Omental fat pad (tissue), 4 donors: ENCODE data around the gene ARL15. TPM values are rescaled to one million over a fixed set of nuclear protein-coding genes. Genes with fewer than 3 reads are reported as not detected.
A peak's percentile ranks its signal among the peaks of the same experiment; 100 is the strongest.

ENCODE experiments used
- ATAC-seq: fragments of 150-250 bp; one replicate; pipeline ENCODE4 v1.9.1; 2016; ENCODE audit warnings: mild to moderate bottlenecking, moderate library complexity; ENCODE audit not compliant: low FRiP score
- DNase-seq: peaks from one replicate; pipeline ENCODE4 v3.0.0-alpha.2; 2019; ENCODE audit warnings: low spot score
- CTCF ChIP-seq, 3 donors: fragments of 450-650 bp; IDR thresholded peaks; one replicate each; pipeline ENCODE4 v1.5.1; 2016 to 2017; ENCODE audit warnings: antibody characterized with exemption in 3 of 3, mild to moderate bottlenecking in 3 of 3, moderate library complexity in 2 of 3
- total RNA-seq, 4 donors: library from RNA; depleted of rRNA; stranded (reverse); fragments of >200 nt; gene quantifications; one replicate each; pipeline ENCODE4 v1.1.0, GENCODE V29; 2016

ARL15 gene
- total RNA-seq, 4 donors from 2014 or later: 18.9 to 39.2 (median 29.9) TPM

DNA sequence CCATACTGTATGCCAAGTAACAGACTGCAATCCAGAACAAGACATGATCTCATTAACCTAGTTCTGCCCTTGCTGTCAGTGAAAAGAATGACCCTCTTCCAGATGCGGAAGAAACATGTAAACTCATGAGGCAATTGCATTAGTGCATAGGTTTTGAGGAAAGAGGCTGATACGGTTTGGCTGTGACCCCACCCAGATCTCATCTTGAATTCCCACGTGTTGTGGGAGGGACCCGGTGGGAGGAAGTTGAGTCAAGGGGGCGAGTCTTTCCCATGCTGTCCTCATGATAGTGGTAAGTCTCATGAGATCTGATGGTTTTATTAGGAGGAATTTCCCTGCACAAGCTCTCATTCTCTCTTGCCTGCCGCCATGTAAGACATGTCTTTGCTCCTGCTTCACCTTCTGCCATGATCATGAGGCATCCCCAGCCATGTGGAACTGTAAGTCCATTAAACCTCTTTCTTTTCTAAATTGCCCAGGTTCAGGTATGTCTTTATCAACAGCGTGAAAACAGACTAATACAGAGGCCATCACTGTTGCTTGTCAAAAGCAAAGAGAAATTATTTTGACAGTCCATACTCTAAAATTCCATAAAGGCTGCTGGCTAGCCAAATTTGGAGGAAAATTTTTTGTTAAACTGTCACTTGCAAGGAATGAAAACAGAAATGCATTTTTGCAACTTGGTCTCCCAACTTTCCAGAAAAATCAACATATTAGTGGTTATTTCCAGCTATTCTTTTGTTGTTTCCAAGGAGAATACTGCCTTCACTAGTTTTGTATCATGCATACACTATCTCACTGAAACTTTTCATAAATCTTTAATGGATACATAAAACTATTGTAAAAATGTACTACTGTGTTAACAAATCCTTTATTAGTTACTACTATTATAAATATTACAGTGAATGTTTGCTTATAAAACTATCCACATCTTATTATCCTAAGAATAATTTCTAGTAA, 3.2 kb upstream of the ARL15 start:
- no peak for TF ChIP-seq CTCF (IDR thresholded peaks at IDR 0.05)
- no peak for ATAC-seq
- DNase-seq: no peak

DNA sequence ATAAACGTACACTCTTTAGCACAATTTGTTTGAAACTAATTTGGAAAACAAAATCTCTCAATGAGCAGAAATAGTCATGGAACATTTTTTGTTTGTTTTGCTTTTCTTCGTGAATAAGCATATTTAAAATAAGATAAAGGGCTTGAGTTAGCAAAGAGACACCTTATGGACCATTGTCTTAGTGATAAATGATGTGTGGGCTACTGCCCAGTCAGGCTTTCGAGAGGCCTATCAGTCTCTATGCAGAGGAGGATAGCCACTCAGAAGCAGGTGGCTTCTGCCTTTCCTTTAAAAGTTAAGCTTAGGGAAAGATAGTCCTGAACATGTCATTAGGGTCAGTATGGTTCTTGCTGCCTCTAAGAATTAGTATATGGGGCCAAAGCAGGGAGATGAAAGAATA, 2.1 kb upstream of the ARL15 start:
- ATAC-seq: no peak
- DNase-seq: no peak
- TF ChIP-seq CTCF (IDR thresholded peaks at IDR 0.05): no peak

GRCh38 chr5:54311176-54311677, 854 bp upstream of the ARL15 start:
- ATAC-seq (no peak), DNase-seq (no peak)
- no peak for TF ChIP-seq CTCF (IDR thresholded peaks at IDR 0.05)

- peak; percentile 27 for DNase-seq
- no peak for TF ChIP-seq CTCF (IDR thresholded peaks at IDR 0.05)
- peak; percentile 52 for ATAC-seq
These were observed 511 bp downstream of the ARL15 start for GRCh38 chr5:54309691-54310432.

DNA sequence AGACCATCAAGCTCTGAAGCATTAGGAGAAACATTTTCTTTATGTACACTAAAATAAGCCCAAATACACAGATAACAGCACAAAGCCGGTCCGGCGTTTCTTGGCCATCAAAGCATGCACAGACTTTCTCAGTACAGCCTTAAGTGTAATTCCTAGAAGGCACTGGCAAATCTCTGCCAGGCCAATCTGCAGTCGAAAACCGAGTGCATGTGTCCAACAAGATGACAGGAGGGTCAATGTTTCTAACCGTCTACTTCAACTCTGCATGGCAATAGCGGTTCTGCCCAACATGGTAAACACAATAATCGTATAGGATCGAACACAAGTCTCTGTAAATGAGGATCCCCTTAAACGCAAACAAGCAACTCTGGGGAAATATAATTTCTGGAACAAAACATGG, 1.1 kb downstream of the ARL15 start:
- no peak for DNase-seq
- no peak for TF ChIP-seq CTCF (IDR thresholded peaks at IDR 0.05)
- ATAC-seq: no peak

DNA sequence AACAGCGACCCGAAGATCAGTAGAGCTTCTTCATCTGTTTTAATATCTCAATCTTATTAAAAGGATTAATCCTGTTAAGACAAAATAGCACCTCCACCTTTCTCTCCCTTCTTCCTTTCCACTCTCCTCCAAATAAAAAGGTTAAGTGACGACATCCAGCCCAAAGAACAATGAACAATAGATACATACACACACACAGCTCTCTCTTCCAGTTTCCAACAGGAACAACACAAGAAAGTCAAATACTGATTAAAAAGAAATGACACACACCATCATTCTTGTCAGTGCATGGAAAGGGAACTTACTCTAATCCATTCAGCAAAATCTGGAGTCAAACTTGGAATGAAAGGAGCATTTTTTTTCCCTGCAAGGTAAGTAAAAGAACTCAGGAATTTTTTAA, 2.8 kb downstream of the ARL15 start:
- ATAC-seq (no peak), DNase-seq (no peak)
- no peak for TF ChIP-seq CTCF (IDR thresholded peaks at IDR 0.05)
